ENCODE results near the gene PPM1H.

GRCh38 chr12:62597253-62597652 is 337.7 kb downstream of the PPM1H start:
- TF ChIP-seq POLR2A (IDR thresholded peaks at IDR 0.05) = no peak
- no peak for TF ChIP-seq CTCF (IDR thresholded peaks at IDR 0.05 in 4 of 5, conservative IDR thresholded peaks at IDR 0.05 in 1 of 5)

All from gastrocnemius medialis (tissue), 4 donors.